Mucosa of stomach (tissue), 1 donor: ENCODE results near the gene PGLYRP1.
A peak's percentile ranks its signal among the peaks of the same experiment; 100 is the strongest.

ENCODE experiments used
- H3K27me3 ChIP-seq: one replicate; pipeline ENCODE4 v1.7.0; 2013; ENCODE audit warnings: mild to moderate bottlenecking, low read length; ENCODE audit not compliant: control insufficient read depth, insufficient read depth
- H3K36me3 ChIP-seq: one replicate; pipeline ENCODE4 v1.7.0; 2013; ENCODE audit warnings: low read length; ENCODE audit not compliant: control insufficient read depth, insufficient read depth
- H3K4me1 ChIP-seq: one replicate; pipeline ENCODE4 v1.7.0; 2013; ENCODE audit warnings: mild to moderate bottlenecking, low read length; ENCODE audit not compliant: control insufficient read depth, insufficient read depth
- H3K4me3 ChIP-seq: one replicate; pipeline ENCODE4 v1.7.0; 2013; ENCODE audit warnings: low read length
- H3K9ac ChIP-seq: one replicate; pipeline ENCODE4 v1.7.0; 2013; ENCODE audit warnings: mild to moderate bottlenecking, low read length, moderate library complexity
- H3K9me3 ChIP-seq: one replicate; pipeline ENCODE4 v1.7.0; 2013; ENCODE audit warnings: mild to moderate bottlenecking, low read length, moderate library complexity; ENCODE audit not compliant: control insufficient read depth
- donor health status: Pancreatic carcinoma.

Gene PGLYRP1

DNA sequence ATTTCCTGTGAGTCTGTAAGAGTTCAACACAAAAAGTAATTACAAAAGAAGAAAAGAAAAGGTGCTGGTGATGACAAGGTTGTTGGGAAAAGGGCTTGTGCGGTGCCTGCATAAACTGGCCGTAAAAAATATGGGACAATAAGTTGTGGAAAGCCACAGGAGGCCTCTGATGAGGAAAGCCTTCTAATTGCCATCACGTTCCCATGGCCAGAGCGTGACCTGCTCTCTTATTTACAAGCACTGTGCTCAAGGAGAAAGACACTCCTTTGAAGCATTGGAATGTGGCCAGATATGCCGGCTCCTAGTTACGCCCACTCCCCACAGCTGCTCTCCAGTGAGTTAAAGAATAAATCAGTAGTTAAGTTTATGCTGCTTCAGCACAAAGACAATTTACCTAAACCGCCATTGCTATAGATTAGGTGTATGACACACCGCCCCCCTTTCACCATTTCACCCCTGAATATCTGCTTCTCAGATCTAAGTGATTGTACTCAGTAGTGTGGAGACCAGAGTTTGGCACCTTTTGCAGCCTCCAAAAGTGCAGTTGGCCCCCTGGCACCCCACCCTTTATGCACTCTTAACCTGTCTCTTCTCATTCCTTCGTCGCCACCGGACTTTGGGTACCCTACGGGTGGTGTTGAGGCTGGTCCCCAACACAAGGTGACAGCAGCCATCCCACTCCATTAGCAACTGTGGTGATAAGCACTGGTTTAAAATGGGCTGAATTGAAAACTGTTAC lies 8.1 kb upstream of the PGLYRP1 start:
- Histone ChIP-seq H3K4me3 (no peak overlapping the region), H3K9me3 (no peaks in the 10 kb centered on the region), H3K9ac (no peak overlapping the region), H3K4me1 (no peaks in the 10 kb centered on the region), H3K27me3 (peaks cover 2% of the 10 kb centered on the region), H3K36me3 (no peaks in the 10 kb centered on the region)

DNA sequence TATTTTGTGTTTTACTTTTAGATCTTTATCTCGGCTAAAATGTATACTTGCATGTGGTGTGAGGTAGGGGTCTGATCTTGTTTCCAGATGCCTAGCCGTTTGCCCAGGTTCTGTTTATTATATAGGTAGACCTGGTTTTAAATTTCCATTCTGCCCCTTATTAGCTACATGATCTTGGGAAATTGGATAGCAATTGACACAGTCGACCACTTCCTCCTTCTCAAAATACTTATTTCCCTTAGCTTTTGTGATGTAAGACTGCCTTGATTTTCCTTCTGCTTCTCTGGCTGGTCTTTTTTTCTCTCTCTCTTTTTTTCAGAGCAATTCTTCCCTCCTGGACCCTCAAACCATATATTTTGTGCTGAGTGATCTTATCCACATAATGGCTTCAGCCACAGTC lies 3.0 kb upstream of the PGLYRP1 start:
- Histone ChIP-seq H3K4me3 (no peak overlapping the region), H3K9ac (no peak overlapping the region), H3K27me3 (peaks cover 23% of the 10 kb centered on the region), H3K4me1 (no peaks in the 10 kb centered on the region), H3K36me3 (no peaks in the 10 kb centered on the region), H3K9me3 (no peaks in the 10 kb centered on the region)

DNA sequence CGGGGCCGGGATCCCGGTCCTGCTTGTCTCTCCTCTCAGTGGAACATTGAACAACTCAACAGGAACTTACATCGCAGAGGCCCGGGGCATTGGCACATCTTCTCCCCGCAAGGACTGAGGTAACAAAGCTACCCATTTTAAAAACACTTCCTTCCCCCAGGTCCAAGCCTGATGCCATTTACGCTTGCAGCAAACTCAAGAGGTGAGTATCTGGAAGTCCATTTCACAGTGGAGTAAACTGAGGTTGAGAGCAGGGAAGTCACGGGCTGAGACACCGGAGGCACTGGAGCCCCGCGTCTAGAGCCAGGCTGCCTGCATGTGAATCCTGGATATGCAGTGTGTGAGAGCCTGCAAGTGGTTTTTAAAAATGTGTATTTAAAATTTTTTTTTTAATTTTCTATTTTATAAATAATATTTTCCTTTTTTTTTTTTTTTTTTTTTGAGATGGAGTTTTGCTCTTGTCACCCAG lies 492 bp upstream of the PGLYRP1 start:
- Histone ChIP-seq H3K4me1 (no peaks in the 10 kb centered on the region), H3K9ac (no peak overlapping the region), H3K36me3 (no peaks in the 10 kb centered on the region), H3K9me3 (no peaks in the 10 kb centered on the region), H3K4me3 (no peak overlapping the region), H3K27me3 (peaks cover 23% of the 10 kb centered on the region)

DNA sequence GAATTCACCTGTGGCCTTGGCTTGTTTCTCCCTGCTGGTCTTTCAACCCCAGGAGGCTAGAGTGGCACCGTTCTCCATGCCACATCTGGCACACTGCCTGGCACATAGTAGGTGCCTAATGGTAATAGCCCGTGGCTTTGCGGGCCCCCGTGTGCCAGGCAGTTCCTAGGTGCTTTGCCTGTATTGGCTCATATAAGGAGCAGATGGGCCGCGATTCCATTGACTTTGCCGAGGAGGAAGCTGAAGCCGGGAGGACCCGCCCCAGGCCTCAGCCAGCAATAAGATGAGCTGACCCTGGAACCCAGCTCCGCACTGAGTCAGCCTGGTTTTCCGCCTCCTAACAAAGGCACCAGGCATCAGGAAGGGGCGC lies 807 bp downstream of the PGLYRP1 start:
- H3K4me1 ChIP-seq: no peaks in the 10 kb centered on the region
- no peak overlapping the region for H3K9ac ChIP-seq

DNA sequence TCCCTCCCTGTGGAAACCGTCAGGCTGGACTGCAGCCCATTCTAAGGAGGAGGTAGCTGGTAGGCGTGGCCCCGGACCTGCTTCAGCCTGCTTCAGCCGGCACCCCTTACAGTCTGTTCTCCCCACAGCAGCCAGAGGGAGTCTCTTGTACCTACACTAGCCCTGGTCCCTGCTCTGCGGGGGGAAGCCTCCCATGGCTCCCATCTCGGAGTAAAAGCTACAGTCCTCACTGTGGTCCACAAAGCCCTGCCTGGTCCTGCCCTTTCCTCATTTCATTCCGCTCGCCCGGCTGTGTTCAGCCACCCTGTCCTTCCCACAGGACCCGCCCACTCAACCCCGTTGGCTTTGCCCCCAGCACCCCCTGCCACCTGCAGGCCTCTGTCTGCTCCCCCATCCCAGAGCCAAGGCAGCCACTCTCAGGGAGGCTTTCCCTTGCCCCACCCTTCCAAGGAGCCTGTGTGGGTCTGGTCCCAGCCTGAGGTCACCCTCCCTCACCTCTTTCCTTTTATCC lies 1.3 kb downstream of the PGLYRP1 start:
- Histone ChIP-seq H3K9ac (no peak overlapping the region), H3K36me3 (no peaks in the 10 kb centered on the region), H3K4me1 (no peaks in the 10 kb centered on the region), H3K27me3 (peaks cover 23% of the 10 kb centered on the region), H3K4me3 (no peak overlapping the region), H3K9me3 (no peaks in the 10 kb centered on the region)

More for the DNA sequence above, 807 bp downstream of the PGLYRP1 start:
- H3K27me3 ChIP-seq: peaks cover 23% of the 10 kb centered on the region
- H3K36me3 ChIP-seq: no peaks in the 10 kb centered on the region
- H3K9me3 ChIP-seq: no peaks in the 10 kb centered on the region
- no peak overlapping the region for H3K4me3 ChIP-seq

DNA sequence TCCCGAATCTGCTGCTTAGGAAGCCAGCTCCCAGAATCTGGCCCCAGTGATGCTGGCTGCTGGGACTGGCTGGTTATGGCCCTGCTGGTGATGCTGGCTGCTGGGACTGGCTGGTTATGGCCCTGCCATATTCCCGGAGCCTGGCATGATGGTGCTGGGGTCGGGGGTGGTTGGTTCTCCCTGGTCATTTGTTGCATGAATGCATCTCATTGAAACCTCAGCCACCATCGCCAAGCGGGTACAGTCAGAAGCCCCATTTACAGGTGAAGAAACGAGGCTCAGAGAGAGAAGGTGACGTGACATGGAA lies 2.1 kb downstream of the PGLYRP1 start:
- no peak overlapping the region for H3K9ac ChIP-seq

DNA sequence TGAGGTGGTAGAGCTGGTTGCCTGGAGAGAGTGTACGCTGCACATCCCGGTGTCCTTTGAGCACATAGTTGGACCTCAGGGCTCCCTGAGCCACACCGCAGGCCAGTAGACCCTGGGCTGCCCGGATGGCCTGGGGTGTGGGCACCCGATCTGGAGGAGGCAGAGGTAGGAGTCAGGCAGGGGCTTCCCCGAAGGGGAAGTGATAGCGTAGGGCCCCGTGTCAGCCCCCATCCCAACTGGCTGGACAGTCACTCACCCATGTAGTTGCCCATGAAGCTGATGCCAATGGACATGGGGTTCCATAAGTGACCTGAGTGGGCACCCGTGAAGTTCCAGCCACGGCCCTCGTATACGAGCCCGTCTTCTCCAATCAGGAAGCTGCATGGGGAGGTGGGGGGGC lies 3.6 kb downstream of the PGLYRP1 start:
- no peaks in the 10 kb centered on the region for H3K36me3 ChIP-seq
- H3K27me3 ChIP-seq: peaks cover 42% of the 10 kb centered on the region
- no peak overlapping the region for H3K9ac ChIP-seq
- peaks cover 17% of the 10 kb centered on the region for H3K4me1 ChIP-seq
- H3K9me3 ChIP-seq: no peaks in the 10 kb centered on the region
- no peak overlapping the region for H3K4me3 ChIP-seq

More for the DNA sequence above, 2.1 kb downstream of the PGLYRP1 start:
- Histone ChIP-seq H3K4me3 (no peak overlapping the region), H3K36me3 (no peaks in the 10 kb centered on the region), H3K4me1 (peaks cover 8% of the 10 kb centered on the region), H3K9me3 (no peaks in the 10 kb centered on the region), H3K27me3 (peaks cover 28% of the 10 kb centered on the region)

DNA sequence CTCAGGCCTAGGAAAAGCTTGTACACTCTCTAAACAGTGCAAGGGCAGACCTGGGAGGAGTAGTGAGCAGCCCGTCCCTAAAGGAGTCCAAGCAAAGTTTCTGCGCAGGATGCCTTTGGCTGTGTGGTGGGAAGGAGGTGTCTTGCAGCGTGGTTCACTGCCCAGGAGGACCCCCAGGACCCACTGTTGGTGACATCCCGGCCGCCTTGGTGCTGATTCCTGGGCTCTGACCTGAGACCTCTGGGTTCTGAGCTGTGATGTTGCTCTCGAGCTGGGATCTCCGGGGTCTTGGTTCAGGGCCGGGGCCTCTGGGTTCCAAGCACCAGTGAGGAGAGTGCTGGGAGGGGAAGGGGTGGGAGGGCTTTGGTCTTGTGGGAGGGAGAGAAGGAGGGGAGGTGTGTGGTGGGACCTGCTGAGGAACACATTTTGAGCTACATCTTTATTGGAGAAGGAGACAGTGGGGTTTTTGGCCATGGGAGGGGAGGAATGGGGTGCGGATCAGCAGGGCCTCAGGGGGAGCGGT lies 4.1 kb downstream of the PGLYRP1 start:
- Histone ChIP-seq H3K9me3 (no peaks in the 10 kb centered on the region), H3K4me3 (no peak overlapping the region), H3K36me3 (no peaks in the 10 kb centered on the region), H3K4me1 (peaks cover 17% of the 10 kb centered on the region), H3K9ac (no peak overlapping the region), H3K27me3 (peaks cover 42% of the 10 kb centered on the region)

DNA sequence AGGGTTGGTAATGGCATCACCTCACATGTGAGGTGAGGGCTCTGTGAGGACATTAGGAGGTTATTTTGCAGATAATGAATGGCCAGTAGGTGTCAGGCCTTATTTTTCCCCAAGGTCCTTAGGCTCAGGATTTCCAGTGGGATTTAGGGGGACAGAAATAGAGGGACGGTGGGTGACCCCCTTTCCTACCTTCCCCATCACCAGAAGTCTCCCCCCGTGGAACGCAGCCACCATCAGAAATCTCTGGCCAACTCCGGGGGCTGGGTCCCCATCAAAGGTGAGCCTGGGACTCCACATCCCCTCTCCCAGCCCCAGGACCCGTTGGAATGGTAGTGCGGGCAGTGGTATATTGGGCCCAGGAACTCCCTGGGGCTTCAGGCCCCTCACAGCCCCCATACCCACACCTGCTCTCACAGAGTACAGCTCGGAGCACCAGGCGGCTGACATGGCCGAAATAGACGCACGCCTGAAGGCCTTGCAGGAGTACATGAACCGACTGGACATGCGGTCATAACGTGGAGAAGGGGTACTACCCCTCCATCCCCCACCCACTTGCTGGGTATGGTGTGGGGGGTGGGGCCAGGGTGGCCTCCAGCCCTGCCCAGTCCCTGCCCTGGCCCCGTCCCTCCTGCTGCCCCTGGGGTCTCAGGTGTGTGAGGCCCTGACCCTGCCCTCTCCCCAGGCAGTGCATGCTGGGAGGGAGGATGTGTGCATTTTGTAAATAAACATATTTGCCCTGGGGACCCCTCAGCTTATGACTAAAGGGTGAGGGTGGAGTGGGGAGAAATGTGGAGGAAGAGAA lies 4.8 kb downstream of the PGLYRP1 start:
- Histone ChIP-seq H3K36me3 (no peaks in the 10 kb centered on the region), H3K4me1 (peaks cover 17% of the 10 kb centered on the region), H3K9me3 (no peaks in the 10 kb centered on the region), H3K4me3 (no peak overlapping the region), H3K27me3 (peaks cover 39% of the 10 kb centered on the region), H3K9ac (no peak overlapping the region)

DNA sequence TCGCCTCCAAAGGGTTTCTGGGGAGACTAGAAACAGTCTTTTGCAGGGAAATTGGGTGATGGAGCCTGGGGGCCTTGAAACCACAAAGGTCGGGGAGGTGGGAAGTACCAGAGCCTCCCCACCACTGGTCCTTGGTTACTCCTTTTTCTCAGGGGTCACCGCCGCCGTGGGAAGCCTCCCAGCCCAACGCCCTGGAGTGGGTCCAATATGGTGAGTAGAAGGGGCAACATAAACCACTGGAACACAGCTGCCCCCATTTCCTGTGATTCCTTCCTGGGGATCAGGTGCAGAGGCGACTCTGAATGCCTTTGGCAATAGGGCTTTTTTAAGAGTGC lies 5.8 kb downstream of the PGLYRP1 start:
- Histone ChIP-seq H3K4me1 (peaks cover 17% of the 10 kb centered on the region), H3K4me3 (no peak overlapping the region), H3K9ac (no peak overlapping the region), H3K9me3 (no peaks in the 10 kb centered on the region), H3K36me3 (no peaks in the 10 kb centered on the region), H3K27me3 (peaks cover 28% of the 10 kb centered on the region)

DNA sequence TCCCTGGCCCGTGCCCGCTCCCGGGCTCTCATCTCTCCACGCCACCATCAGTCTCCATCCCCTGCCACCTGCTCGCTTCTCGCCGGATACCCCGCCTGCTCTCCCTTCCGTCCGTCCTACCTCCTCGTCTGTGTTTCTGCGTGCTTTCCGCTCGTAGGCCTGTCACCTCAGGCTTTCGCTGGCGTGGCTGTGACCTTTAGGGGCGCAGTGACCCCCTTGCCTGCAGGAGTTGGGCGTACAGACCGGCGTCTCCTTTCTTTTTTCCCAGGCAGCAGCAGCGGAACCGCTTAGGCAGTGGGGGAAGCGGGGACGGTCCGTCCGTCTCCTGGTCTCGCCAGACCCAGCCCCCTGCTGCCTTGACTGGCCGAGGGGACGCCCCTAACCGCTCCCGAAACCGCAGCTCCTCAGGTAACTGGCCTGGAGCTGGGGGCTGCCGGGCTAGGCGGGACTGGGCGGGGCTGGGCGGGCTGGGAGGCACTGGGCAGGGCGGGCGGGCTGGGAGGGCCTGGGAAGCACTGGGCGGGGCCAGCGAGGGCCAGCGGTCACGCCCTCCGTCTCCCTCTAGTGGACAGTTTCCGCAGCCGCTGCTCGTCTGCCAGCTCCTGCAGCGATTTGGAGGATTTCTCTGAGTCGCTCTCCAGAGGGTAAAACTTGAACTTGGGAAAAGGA lies 6.3 kb downstream of the PGLYRP1 start:
- no peaks in the 10 kb centered on the region for H3K36me3 ChIP-seq
- no peaks in the 10 kb centered on the region for H3K9me3 ChIP-seq
- peak overlapping the region; percentile 77 for H3K4me3 ChIP-seq
- peaks cover 17% of the 10 kb centered on the region for H3K4me1 ChIP-seq
- peak overlapping the region; percentile 34 for H3K9ac ChIP-seq
- peaks cover 23% of the 10 kb centered on the region for H3K27me3 ChIP-seq
